ENCODE measurements around the gene SASH1.

- TF ChIP-seq POLR2A (IDR thresholded peaks at IDR 0.05; ENCODE audit: low read depth, low read length), result no peak
- no peak for TF ChIP-seq TAF1 (IDR thresholded peaks at IDR 0.05; ENCODE audit: borderline replicate concordance, low read depth, low read length)
- TF ChIP-seq POLR2AphosphoS5 (IDR thresholded peaks at IDR 0.05; ENCODE audit: low read depth, low read length), result no peak
Observed at GRCh38 chr6:148523048-148523447, 180.4 kb downstream of the SASH1 start.
